ENCODE data around the gene MORN4.

- TF ChIP-seq CTCF (conservative IDR thresholded peaks at IDR 0.05; ENCODE audit: low read length) (no peak), EZH2phosphoT487 (IDR thresholded peaks at IDR 0.05; ENCODE audit: borderline replicate concordance, low read depth, low read length) (no peak)
These were observed 62.4 kb downstream of the MORN4 start for GRCh38 chr10:97570789-97571471.
